GM19099 (cell line): ENCODE data around the gene ELMO1.

Source experiments
- POLR2A ChIP-seq: IDR thresholded peaks from 3 replicates; pipeline ENCODE4 v1.6.1; 2011; ENCODE audit warnings: low read depth; ENCODE audit not compliant: insufficient read length; ENCODE audit errors: extremely low read depth

ELMO1 gene

GRCh38 chr7:37065779-37066271 is 382.8 kb downstream of the ELMO1 start:
- no peak for TF ChIP-seq POLR2A

GRCh38 chr7:37062560-37062859 is 386.2 kb downstream of the ELMO1 start:
- no peak for TF ChIP-seq POLR2A

GRCh38 chr7:37061849-37062559 is 386.7 kb downstream of the ELMO1 start:
- TF ChIP-seq POLR2A, result no peak

- no peak for TF ChIP-seq POLR2A
These were observed 392.3 kb downstream of the ELMO1 start for GRCh38 chr7:37056234-37056912.

- TF ChIP-seq POLR2A, result no peak
These were observed 393.9 kb downstream of the ELMO1 start for GRCh38 chr7:37054624-37055241.

- TF ChIP-seq POLR2A, result no peak
These were observed 396.0 kb downstream of the ELMO1 start for GRCh38 chr7:37052705-37053104.

- no peak for TF ChIP-seq POLR2A
These were observed 397.9 kb downstream of the ELMO1 start for GRCh38 chr7:37050801-37051200.

GRCh38 chr7:37048674-37049073 is 400.0 kb downstream of the ELMO1 start:
- no peak for TF ChIP-seq POLR2A

GRCh38 chr7:37047260-37047659 is 401.4 kb downstream of the ELMO1 start:
- no peak for TF ChIP-seq POLR2A

GRCh38 chr7:37046531-37047079 is 402.1 kb downstream of the ELMO1 start:
- no peak for TF ChIP-seq POLR2A

- TF ChIP-seq POLR2A, result no peak
These were observed 402.9 kb downstream of the ELMO1 start for GRCh38 chr7:37045681-37046179.

- no peak for TF ChIP-seq POLR2A
These were observed 407.2 kb downstream of the ELMO1 start for GRCh38 chr7:37041461-37041860.

GRCh38 chr7:37040330-37040729 is 408.3 kb downstream of the ELMO1 start:
- TF ChIP-seq POLR2A, result no peak

GRCh38 chr7:37039131-37039749 is 409.4 kb downstream of the ELMO1 start:
- TF ChIP-seq POLR2A, result no peak

GRCh38 chr7:37038706-37039105 is 410.0 kb downstream of the ELMO1 start:
- no peak for TF ChIP-seq POLR2A
